ENCODE measurements around the gene RFX8.
A peak's percentile ranks its signal among the peaks of the same experiment; 100 is the strongest.

The RFX8 gene

GRCh38 chr2:101371636-101372035 lies 103.3 kb downstream of the RFX8 start:
- DNase-seq (ENCODE audit: low spot score in 2 of 2) (no peak), ATAC-seq (no peak)
- no peak overlapping the region for H3K27ac Mint-ChIP-seq
- H3K9me3 Mint-ChIP-seq = peaks cover 3% of the 10 kb centered on the region
- no peaks in the 10 kb centered on the region for H3K36me3 Mint-ChIP-seq
- no peak overlapping the region for H3K4me3 Mint-ChIP-seq
- H3K4me1 Mint-ChIP-seq = no peaks in the 10 kb centered on the region

- H3K4me1 Mint-ChIP-seq = no peaks in the 10 kb centered on the region
- H3K9me3 Mint-ChIP-seq = peaks cover 3% of the 10 kb centered on the region
- H3K27ac Mint-ChIP-seq = no peak overlapping the region
- DNase-seq (ENCODE audit: low spot score in 2 of 2) = no peak
- H3K4me3 Mint-ChIP-seq = no peak overlapping the region
- ATAC-seq = no peak
- no peaks in the 10 kb centered on the region for H3K36me3 Mint-ChIP-seq
These were observed 105.8 kb downstream of the RFX8 start for GRCh38 chr2:101369100-101369499.

DNA sequence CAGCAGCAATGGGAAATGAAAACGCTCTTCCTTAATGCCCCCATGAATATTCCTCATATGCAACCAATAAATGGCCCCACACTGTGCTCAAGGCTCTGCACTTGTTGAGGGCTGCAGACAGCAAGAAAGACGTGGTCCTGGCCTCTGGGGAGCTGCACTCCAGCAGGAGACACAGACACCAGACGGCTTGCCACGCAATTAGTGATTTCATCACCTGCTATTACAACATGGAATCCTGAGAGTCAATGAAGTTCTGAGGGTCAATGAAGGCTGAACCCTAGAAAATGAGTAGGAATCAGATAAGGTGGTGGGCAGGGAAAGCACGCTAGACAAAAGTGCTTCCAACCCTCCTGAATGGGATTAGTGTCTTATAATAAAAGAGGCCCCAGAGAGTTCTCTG lies 106.5 kb downstream of the RFX8 start:
- peaks cover 3% of the 10 kb centered on the region for H3K9me3 Mint-ChIP-seq
- no peak overlapping the region for H3K27ac Mint-ChIP-seq
- no peak for DNase-seq (ENCODE audit: low spot score in 2 of 2)
- no peak overlapping the region for H3K4me3 Mint-ChIP-seq
- no peaks in the 10 kb centered on the region for H3K4me1 Mint-ChIP-seq
- no peak for ATAC-seq
- no peaks in the 10 kb centered on the region for H3K36me3 Mint-ChIP-seq

GRCh38 chr2:101367508-101367907 lies 107.4 kb downstream of the RFX8 start:
- H3K4me3 Mint-ChIP-seq = no peak overlapping the region
- peaks cover 3% of the 10 kb centered on the region for H3K4me1 Mint-ChIP-seq
- no peaks in the 10 kb centered on the region for H3K9me3 Mint-ChIP-seq
- no peak overlapping the region for H3K27ac Mint-ChIP-seq
- ATAC-seq (no peak), DNase-seq (ENCODE audit: low spot score in 2 of 2) (no peak)
- no peaks in the 10 kb centered on the region for H3K36me3 Mint-ChIP-seq

GRCh38 chr2:101364878-101365277 lies 110.0 kb downstream of the RFX8 start:
- DNase-seq (ENCODE audit: low spot score in 2 of 2) (no peak), ATAC-seq (no peak)
- Mint-ChIP-seq H3K9me3 (no peaks in the 10 kb centered on the region), H3K36me3 (no peaks in the 10 kb centered on the region), H3K4me3 (no peak overlapping the region), H3K4me1 (peaks cover 19% of the 10 kb centered on the region), H3K27ac (no peak overlapping the region)

- no peaks in the 10 kb centered on the region for H3K36me3 Mint-ChIP-seq
- H3K4me1 Mint-ChIP-seq = peaks cover 19% of the 10 kb centered on the region
- no peak overlapping the region for H3K4me3 Mint-ChIP-seq
- DNase-seq (ENCODE audit: low spot score in 2 of 2) = no peak
- no peaks in the 10 kb centered on the region for H3K9me3 Mint-ChIP-seq
- no peak for ATAC-seq
- no peak overlapping the region for H3K27ac Mint-ChIP-seq
These were observed 112.1 kb downstream of the RFX8 start for GRCh38 chr2:101362777-101363176.

- H3K9me3 Mint-ChIP-seq = no peaks in the 10 kb centered on the region
- H3K4me3 Mint-ChIP-seq = no peak overlapping the region
- ATAC-seq = peak; percentile 46
- peaks cover 19% of the 10 kb centered on the region for H3K4me1 Mint-ChIP-seq
- no peak for DNase-seq (ENCODE audit: low spot score in 2 of 2)
- H3K36me3 Mint-ChIP-seq = no peaks in the 10 kb centered on the region
- peak overlapping the region; percentile 54 for H3K27ac Mint-ChIP-seq
These were observed 112.6 kb downstream of the RFX8 start for GRCh38 chr2:101362316-101362715.

- H3K4me1 Mint-ChIP-seq = peaks cover 19% of the 10 kb centered on the region
- no peak overlapping the region for H3K4me3 Mint-ChIP-seq
- no peak for DNase-seq (ENCODE audit: low spot score in 2 of 2)
- H3K27ac Mint-ChIP-seq = peak overlapping the region; percentile 54
- ATAC-seq = peak; percentile 86
- H3K36me3 Mint-ChIP-seq = no peaks in the 10 kb centered on the region
- H3K9me3 Mint-ChIP-seq = no peaks in the 10 kb centered on the region
These were observed 113.4 kb downstream of the RFX8 start for GRCh38 chr2:101361522-101361921.

- H3K27ac Mint-ChIP-seq = peak overlapping the region; percentile 54
- H3K4me3 Mint-ChIP-seq = no peak overlapping the region
- ATAC-seq (no peak), DNase-seq (ENCODE audit: low spot score in 2 of 2) (no peak)
- H3K9me3 Mint-ChIP-seq = no peaks in the 10 kb centered on the region
- H3K4me1 Mint-ChIP-seq = peaks cover 19% of the 10 kb centered on the region
- H3K36me3 Mint-ChIP-seq = no peaks in the 10 kb centered on the region
These were observed 113.8 kb downstream of the RFX8 start for GRCh38 chr2:101361121-101361520.

DNA sequence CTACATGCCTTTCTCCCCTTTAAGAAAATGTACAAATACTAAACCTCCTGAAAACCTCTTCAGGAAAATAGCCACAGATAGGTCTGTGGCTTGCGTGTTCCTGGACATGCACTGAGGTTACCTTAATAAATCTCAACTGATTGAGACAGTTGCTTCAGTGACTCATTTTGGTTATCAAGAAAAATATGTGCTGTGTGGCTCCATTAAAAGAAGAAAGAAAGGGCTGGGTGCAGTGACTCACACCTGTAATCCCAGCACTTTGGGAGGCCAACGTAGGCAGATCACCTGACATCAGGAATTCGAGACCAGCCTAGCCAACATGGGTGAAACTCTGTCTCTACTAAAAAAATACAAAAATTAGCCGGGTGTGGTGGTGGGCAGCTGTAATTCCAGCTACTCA lies 114.7 kb downstream of the RFX8 start:
- H3K36me3 Mint-ChIP-seq = no peaks in the 10 kb centered on the region
- no peak overlapping the region for H3K4me3 Mint-ChIP-seq
- DNase-seq (ENCODE audit: low spot score in 2 of 2) (no peak), ATAC-seq (no peak)
- no peak overlapping the region for H3K27ac Mint-ChIP-seq
- peaks cover 19% of the 10 kb centered on the region for H3K4me1 Mint-ChIP-seq
- H3K9me3 Mint-ChIP-seq = no peaks in the 10 kb centered on the region

GRCh38 chr2:101359410-101359954 lies 115.4 kb downstream of the RFX8 start:
- no peak for ATAC-seq
- H3K4me1 Mint-ChIP-seq = peaks cover 19% of the 10 kb centered on the region

GRCh38 chr2:101357376-101357775 lies 117.5 kb downstream of the RFX8 start:
- Mint-ChIP-seq H3K27ac (no peak overlapping the region), H3K9me3 (no peaks in the 10 kb centered on the region), H3K4me3 (no peak overlapping the region), H3K36me3 (no peaks in the 10 kb centered on the region), H3K4me1 (peaks cover 15% of the 10 kb centered on the region)
- ATAC-seq (no peak), DNase-seq (ENCODE audit: low spot score in 2 of 2) (no peak)

More at GRCh38 chr2:101359410-101359954, 115.4 kb downstream of the RFX8 start:
- Mint-ChIP-seq H3K4me3 (no peak overlapping the region), H3K36me3 (no peaks in the 10 kb centered on the region), H3K9me3 (no peaks in the 10 kb centered on the region), H3K27ac (no peak overlapping the region)
- DNase-seq (ENCODE audit: low spot score in 2 of 2) = no peak

DNA sequence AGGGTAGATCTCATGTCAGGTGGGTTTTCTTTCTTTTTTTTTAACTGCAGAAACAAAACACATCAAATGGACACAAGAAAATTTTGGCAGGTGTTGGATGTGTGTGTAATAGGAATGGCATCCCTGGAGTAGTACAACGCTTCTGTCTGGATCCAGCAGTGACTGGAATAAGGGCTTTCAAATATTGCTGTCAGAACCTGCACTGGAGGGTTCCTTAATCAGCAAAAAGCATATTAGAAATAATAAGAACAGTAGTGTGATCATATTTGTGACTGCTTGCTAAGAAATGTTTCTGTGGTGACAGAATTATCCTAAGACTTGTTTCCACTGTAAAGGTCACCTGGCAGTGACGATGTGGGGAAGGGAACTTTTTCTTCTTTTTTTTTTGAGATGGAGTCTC lies 118.4 kb downstream of the RFX8 start:
- Mint-ChIP-seq H3K4me3 (no peak overlapping the region), H3K36me3 (no peaks in the 10 kb centered on the region), H3K4me1 (peaks cover 6% of the 10 kb centered on the region), H3K9me3 (no peaks in the 10 kb centered on the region), H3K27ac (no peak overlapping the region)
- DNase-seq (ENCODE audit: low spot score in 2 of 2) = no peak
- no peak for ATAC-seq

DNA sequence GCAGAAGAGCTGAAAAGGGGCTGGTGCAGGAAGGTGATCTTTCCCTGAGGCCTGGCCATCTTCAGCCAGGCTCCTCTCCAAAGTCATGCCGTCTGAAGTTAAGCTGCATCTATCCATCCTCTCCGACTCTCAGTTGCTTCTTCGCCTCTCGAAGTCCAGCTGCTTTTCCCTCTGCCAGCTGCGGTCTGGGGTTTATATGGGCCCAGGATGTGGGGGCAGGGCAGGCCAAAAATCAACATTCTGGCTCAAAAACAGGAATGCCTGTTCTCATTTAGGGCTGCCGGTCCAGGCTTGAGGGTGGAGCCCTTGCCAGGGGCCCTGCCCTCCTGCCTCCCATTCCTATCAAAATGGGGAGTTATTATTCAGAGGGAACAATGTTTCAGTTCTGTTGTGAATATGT lies 118.9 kb downstream of the RFX8 start:
- DNase-seq (ENCODE audit: low spot score in 2 of 2) (no peak), ATAC-seq (no peak)
- Mint-ChIP-seq H3K9me3 (no peaks in the 10 kb centered on the region), H3K27ac (no peak overlapping the region), H3K4me1 (peaks cover 2% of the 10 kb centered on the region), H3K4me3 (no peak overlapping the region), H3K36me3 (no peaks in the 10 kb centered on the region)

DNA sequence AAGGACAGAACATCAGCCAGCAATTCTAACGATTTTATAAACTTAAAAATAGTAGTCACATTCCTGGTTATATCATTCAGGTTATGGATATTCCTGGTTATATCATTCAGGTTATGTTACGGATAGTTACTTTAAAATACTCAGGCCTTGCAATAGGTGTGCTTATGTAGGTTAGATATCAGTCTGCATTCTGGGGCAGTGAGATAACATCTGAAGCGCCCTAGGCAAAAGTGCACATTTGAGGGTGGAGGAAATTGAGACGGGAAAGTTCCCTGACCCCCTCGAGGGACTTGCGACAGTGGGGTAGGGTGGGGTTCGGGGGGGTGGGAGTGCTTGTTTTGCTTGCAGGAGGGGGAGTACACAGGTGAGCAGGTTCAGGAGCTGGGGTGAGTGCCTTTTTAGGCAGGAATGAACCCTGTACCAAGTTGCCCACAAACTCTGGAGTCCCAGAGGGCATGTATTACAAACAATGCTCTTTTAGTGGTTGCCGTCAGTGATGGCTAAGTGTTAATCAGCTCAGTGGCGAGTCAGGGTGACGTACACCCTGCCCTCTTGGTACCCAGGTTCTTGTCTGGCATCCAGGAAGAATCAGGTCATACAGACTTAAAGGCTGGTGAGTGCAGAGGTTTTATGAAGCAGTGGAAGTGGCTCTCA lies 119.4 kb downstream of the RFX8 start:
- H3K4me1 Mint-ChIP-seq = no peaks in the 10 kb centered on the region
- no peaks in the 10 kb centered on the region for H3K9me3 Mint-ChIP-seq
- no peak overlapping the region for H3K27ac Mint-ChIP-seq
- DNase-seq (ENCODE audit: low spot score in 2 of 2) = no peak
- peak; percentile 39 for ATAC-seq
- H3K36me3 Mint-ChIP-seq = no peaks in the 10 kb centered on the region
- H3K4me3 Mint-ChIP-seq = no peak overlapping the region

DNA sequence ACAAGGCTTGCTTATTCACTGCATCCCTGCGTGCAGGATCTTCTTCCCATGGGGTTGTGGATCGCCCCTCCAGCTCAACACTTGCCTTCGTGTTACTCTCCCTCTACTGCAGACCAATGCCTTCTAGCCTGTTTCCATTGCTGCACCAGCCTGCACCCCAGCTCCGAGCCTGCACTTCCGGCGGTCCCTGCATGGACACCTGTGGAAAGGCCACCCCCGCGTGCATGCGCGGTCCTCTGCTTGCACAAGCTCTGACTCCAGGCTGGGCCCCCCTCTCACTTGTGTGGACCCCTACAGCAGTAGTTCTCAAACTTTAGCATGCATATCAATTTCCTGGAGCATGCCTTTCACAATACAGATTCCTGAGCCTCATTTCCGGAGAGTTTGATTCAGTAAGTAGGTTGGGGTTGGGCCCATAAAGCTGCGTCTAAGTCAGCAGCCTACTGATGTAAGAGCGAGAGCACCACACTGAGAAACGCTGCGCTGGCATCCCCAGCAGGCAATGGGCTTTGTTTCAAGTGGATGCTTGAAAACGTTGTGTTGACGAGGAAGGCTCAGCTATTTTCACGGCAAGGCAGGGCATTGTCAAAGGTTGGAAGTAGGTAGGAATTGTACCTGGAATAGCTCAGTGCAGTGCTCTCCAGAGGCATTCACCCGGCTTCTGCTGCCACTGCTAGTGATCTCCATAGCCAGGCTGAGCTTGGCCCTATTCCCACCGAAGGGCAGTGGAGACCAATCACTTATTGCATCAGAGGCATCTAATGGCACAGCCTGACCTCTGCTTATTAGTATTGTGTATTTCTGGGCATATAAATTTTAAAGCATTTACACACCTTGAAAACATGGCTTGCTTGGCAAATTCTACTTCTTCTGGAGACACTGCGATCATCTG lies 120.2 kb downstream of the RFX8 start:
- Mint-ChIP-seq H3K27ac (no peak overlapping the region), H3K4me3 (no peak overlapping the region), H3K4me1 (no peaks in the 10 kb centered on the region), H3K9me3 (no peaks in the 10 kb centered on the region), H3K36me3 (no peaks in the 10 kb centered on the region)
- no peak for DNase-seq (ENCODE audit: low spot score in 2 of 2)
- no peak for ATAC-seq

Measured in stimulated activated effector memory CD8-positive, alpha-beta T cell treated with anti-CD3 and anti-CD28 coated beads, Interleukin-12 subunit alpha, Interleukin-12 subunit beta, amount 100 ng/mL, for 72 hours (primary cell).